H9 (cell line): ENCODE measurements around the gene DLG1. TPM values are rescaled to one million over a fixed set of nuclear protein-coding genes. Genes with fewer than 3 reads are reported as not detected.

Experiments
- DNase-seq: peaks from one replicate; pipeline ENCODE4 v3.0.0-alpha.2; 2017
- H2AFZ ChIP-seq: one replicate; pipeline ENCODE4 v1.6.1; 2013; ENCODE audit warnings: mild to moderate bottlenecking, low read length, control low read depth, moderate library complexity
- H2AK5ac ChIP-seq: 2 replicates; pipeline ENCODE4 v1.6.1; 2013; ENCODE audit warnings: low read length, control low read depth, mixed read lengths; ENCODE audit not compliant: insufficient read length
- H2BK120ac ChIP-seq: one replicate; pipeline ENCODE4 v1.6.1; 2013; ENCODE audit warnings: low read depth, mild to moderate bottlenecking, low read length, control low read depth, inconsistent platforms; ENCODE audit not compliant: poor library complexity, severe bottlenecking
- H2BK12ac ChIP-seq: 2 replicates; pipeline ENCODE4 v1.6.1; 2013; ENCODE audit warnings: low read length, control low read depth, mixed read lengths, low read depth; ENCODE audit not compliant: insufficient read length
- H2BK15ac ChIP-seq: 2 replicates; pipeline ENCODE4 v1.6.1; 2013; ENCODE audit warnings: low read depth, low read length, control low read depth
- H2BK20ac ChIP-seq: one replicate; pipeline ENCODE4 v1.6.1; 2013; ENCODE audit warnings: low read depth, mild to moderate bottlenecking, low read length, control low read depth, inconsistent platforms; ENCODE audit not compliant: poor library complexity, severe bottlenecking
- H2BK5ac ChIP-seq: 2 replicates; pipeline ENCODE4 v1.6.1; 2013; ENCODE audit warnings: low read length, control low read depth, mixed read lengths; ENCODE audit not compliant: insufficient read length
- H3K14ac ChIP-seq: 2 replicates; pipeline ENCODE4 v1.6.1; 2013; ENCODE audit warnings: low read length, control low read depth; ENCODE audit not compliant: insufficient read depth
- H3K18ac ChIP-seq: 2 replicates; pipeline ENCODE4 v1.6.1; 2013; ENCODE audit warnings: low read depth, mild to moderate bottlenecking, mixed read lengths, low read length, control low read depth; ENCODE audit not compliant: insufficient read length
- H3K23ac ChIP-seq: 2 replicates; pipeline ENCODE4 v1.6.1; 2013; ENCODE audit warnings: low read length, control low read depth, mixed read lengths, low read depth; ENCODE audit not compliant: insufficient read length
- H3K23me2 ChIP-seq: 2 replicates; pipeline ENCODE4 v1.6.1; 2013; ENCODE audit warnings: low read depth, mild to moderate bottlenecking, mixed read lengths, low read length, control low read depth; ENCODE audit not compliant: insufficient read length, poor library complexity, severe bottlenecking
- H3K27ac ChIP-seq: 2 replicates; pipeline ENCODE4 v1.5.1; 2013; ENCODE audit warnings: low read length, control low read depth, mixed read lengths, low read depth; ENCODE audit not compliant: insufficient read length
- H3K27me3 ChIP-seq: 2 replicates; pipeline ENCODE4 v1.6.1; 2013; ENCODE audit warnings: low read length, control low read depth, inconsistent platforms; ENCODE audit not compliant: insufficient read depth
- H3K4ac ChIP-seq: 2 replicates; pipeline ENCODE4 v1.6.1; 2013; ENCODE audit warnings: low read depth, mild to moderate bottlenecking, control low read depth, inconsistent platforms, low read length, moderate library complexity
- H3K4me1 ChIP-seq: 2 replicates; pipeline ENCODE4 v1.6.1; 2013; ENCODE audit warnings: low read length, control low read depth, inconsistent platforms; ENCODE audit not compliant: insufficient read depth
- H3K4me2 ChIP-seq: 2 replicates; pipeline ENCODE4 v1.6.1; 2013; ENCODE audit warnings: low read length, control low read depth, mixed read lengths; ENCODE audit not compliant: insufficient read length, insufficient read depth
- H3K56ac ChIP-seq: 2 replicates; pipeline ENCODE4 v1.6.1; 2013; ENCODE audit warnings: low read depth, mild to moderate bottlenecking, mixed read lengths, low read length, control low read depth; ENCODE audit not compliant: insufficient read length
- H3K79me1 ChIP-seq: 2 replicates; pipeline ENCODE4 v1.6.1; 2013; ENCODE audit warnings: low read depth, mild to moderate bottlenecking, moderate library complexity, low read length, control low read depth, inconsistent platforms; ENCODE audit not compliant: insufficient read depth, poor library complexity, severe bottlenecking
- H3K79me2 ChIP-seq: 2 replicates; pipeline ENCODE4 v1.6.1; 2013; ENCODE audit warnings: low read length, control low read depth, inconsistent platforms; ENCODE audit not compliant: insufficient read depth
- H3K9ac ChIP-seq: 2 replicates; pipeline ENCODE4 v1.6.1; 2013; ENCODE audit warnings: low read length, control low read depth, mixed read lengths; ENCODE audit not compliant: insufficient read length; ENCODE audit errors: extremely low read depth
- H3K9me3 ChIP-seq: one replicate; pipeline ENCODE4 v1.6.1; 2013; ENCODE audit warnings: low read depth, low read length, inconsistent platforms; ENCODE audit not compliant: control insufficient read depth
- H3T11ph ChIP-seq: one replicate; pipeline ENCODE4 v1.6.1; 2013; ENCODE audit warnings: mild to moderate bottlenecking, low read length, control low read depth, inconsistent platforms
- H4K20me1 ChIP-seq: one replicate; pipeline ENCODE4 v1.6.1; 2013; ENCODE audit not compliant: control insufficient read depth, insufficient read length, insufficient read depth
- H4K5ac ChIP-seq: 2 replicates; pipeline ENCODE4 v1.6.1; 2013; ENCODE audit warnings: low read depth, mild to moderate bottlenecking, mixed read lengths, low read length, control low read depth; ENCODE audit not compliant: insufficient read length
- H4K8ac ChIP-seq: replicated peaks from 2 replicates; pipeline ENCODE4 v1.6.1; 2013; ENCODE audit warnings: low read length, control low read depth, mixed read lengths, low read depth; ENCODE audit not compliant: insufficient read length
- H4K91ac ChIP-seq: 2 replicates; pipeline ENCODE4 v1.6.1; 2013; ENCODE audit warnings: low read depth, mild to moderate bottlenecking, moderate library complexity, mixed read lengths, low read length, control low read depth; ENCODE audit not compliant: insufficient read length
- H3K27ac Mint-ChIP-seq, 3 experiments: 2 replicates in 2 of 3; 3 replicates in 1 of 3; pipeline ENCODE4 v1.8.0; 2020 to 2021; ENCODE audit warnings: mixed read lengths in 3 of 3, mild to moderate bottlenecking in 1 of 3, moderate library complexity in 1 of 3
- H3K27me3 Mint-ChIP-seq: 2 replicates; pipeline ENCODE4 v1.8.0; 2021; ENCODE audit warnings: low read depth, mild to moderate bottlenecking, moderate library complexity, mixed read lengths
- H3K36me3 Mint-ChIP-seq, 3 experiments: 2 replicates in 2 of 3; 3 replicates in 1 of 3; pipeline ENCODE4 v1.8.0; 2020 to 2021; ENCODE audit warnings: low read depth in 3 of 3, mixed read lengths in 3 of 3; ENCODE audit not compliant: insufficient read depth in 1 of 3
- H3K4me1 Mint-ChIP-seq, 2 experiments: 2 replicates each; pipeline ENCODE4 v1.8.0; 2020; ENCODE audit warnings: mixed read lengths in 2 of 2
- H3K4me3 Mint-ChIP-seq, 2 experiments: 2 replicates in 1 of 2; 3 replicates in 1 of 2; pipeline ENCODE4 v1.8.0; 2020 to 2021; ENCODE audit warnings: mild to moderate bottlenecking in 2 of 2, mixed read lengths in 2 of 2, moderate library complexity in 1 of 2
- H3K9me3 Mint-ChIP-seq, 2 experiments: 2 replicates in 1 of 2; 3 replicates in 1 of 2; pipeline ENCODE4 v1.8.0; 2020; ENCODE audit warnings: mild to moderate bottlenecking in 2 of 2, mixed read lengths in 2 of 2, moderate library complexity in 1 of 2
- WGBS: extraction: QIAGEN DNeasy Blood & Tissue Kit; methylation state at CpG from one replicate; pipeline ENCODE4 v1.1.7; 2013; ENCODE audit warnings: missing lambda C conversion rate, low lambda C conversion rate, mixed read lengths; ENCODE audit not compliant: insufficient read length; ENCODE audit errors: extremely low coverage; 5-methylcytosine and 5-hydroxymethylcytosine counted together
- total RNA-seq: library from RNA; stranded (reverse); gene quantifications from 2 replicates; pipeline ENCODE4 v1.2.1, GENCODE V29; 2021
- TF ChIP-seq, protein P1 (sequence below): fragments of 200-600 bp; sonication (generic); conservative IDR thresholded peaks from 3 replicates; pipeline ENCODE4 v1.8.0; 2021; ENCODE audit warnings: antibody characterized with exemption, mild to moderate bottlenecking

Gene DLG1
- total RNA-seq, 1 experiment from 2014 or later = 84.1 TPM

DNA sequence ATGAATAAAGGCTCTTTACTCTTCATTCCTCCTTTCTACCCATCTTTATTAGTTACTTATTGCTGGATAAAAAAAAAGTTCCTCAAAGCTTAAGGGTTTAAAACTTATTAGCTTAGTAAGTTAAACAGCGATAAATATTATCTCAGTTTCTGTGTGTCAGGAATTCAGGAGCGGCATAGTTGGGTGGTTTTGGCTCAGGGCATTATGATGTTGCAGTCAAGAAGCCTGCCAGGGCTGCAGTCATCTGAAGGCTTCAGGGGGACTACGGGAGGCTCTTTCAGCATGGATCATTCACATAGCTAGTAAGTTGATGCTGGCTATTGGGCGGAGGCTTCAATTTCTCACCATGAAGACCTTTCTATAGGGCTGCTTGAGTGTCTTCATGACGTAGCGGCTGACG lies 1.9 kb upstream of the DLG1 start:
- Mint-ChIP-seq H3K36me3 (peaks cover 4 to 10% (median 5%) of the 10 kb centered on the region in 3 experiments; a peak in 6 of 7 replicates), H3K27ac (no peak overlapping the region), H3K9me3 (no peaks in the 10 kb centered on the region), H3K27me3 (peaks cover 9% of the 10 kb centered on the region), H3K4me1 (peaks cover 33 to 34% of the 10 kb centered on the region in 2 experiments), H3K4me3 (peak overlapping the region in 1 of 2 experiments; percentile 38; a peak in 2 of 5 replicates)
- H3K9ac ChIP-seq = no peak overlapping the region
- TF ChIP-seq, protein P1, sequence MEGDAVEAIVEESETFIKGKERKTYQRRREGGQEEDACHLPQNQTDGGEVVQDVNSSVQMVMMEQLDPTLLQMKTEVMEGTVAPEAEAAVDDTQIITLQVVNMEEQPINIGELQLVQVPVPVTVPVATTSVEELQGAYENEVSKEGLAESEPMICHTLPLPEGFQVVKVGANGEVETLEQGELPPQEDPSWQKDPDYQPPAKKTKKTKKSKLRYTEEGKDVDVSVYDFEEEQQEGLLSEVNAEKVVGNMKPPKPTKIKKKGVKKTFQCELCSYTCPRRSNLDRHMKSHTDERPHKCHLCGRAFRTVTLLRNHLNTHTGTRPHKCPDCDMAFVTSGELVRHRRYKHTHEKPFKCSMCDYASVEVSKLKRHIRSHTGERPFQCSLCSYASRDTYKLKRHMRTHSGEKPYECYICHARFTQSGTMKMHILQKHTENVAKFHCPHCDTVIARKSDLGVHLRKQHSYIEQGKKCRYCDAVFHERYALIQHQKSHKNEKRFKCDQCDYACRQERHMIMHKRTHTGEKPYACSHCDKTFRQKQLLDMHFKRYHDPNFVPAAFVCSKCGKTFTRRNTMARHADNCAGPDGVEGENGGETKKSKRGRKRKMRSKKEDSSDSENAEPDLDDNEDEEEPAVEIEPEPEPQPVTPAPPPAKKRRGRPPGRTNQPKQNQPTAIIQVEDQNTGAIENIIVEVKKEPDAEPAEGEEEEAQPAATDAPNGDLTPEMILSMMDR = no peak
- H2BK15ac ChIP-seq = no peak overlapping the region
- H4K5ac ChIP-seq = no peak overlapping the region
- no peak overlapping the region for H3K56ac ChIP-seq
- no peak overlapping the region for H2AFZ ChIP-seq
- no peak for DNase-seq
- H2BK20ac ChIP-seq = no peak overlapping the region
- no peak overlapping the region for H3K4ac ChIP-seq
- no peak overlapping the region for H2BK12ac ChIP-seq
- no peak overlapping the region for H3K18ac ChIP-seq
- H3K79me1 ChIP-seq = no peaks in the 10 kb centered on the region
- no CpG with 5 or more reads among the region's 7 CpGs for WGBS
- H3K4me2 ChIP-seq = no peak overlapping the region
- H3K4me1 ChIP-seq = no peaks in the 10 kb centered on the region
- H3K79me2 ChIP-seq = peaks cover 3% of the 10 kb centered on the region; the same call in 1 of the 2 replicates
- H2BK5ac ChIP-seq = no peak overlapping the region
- no peaks in the 10 kb centered on the region for H3K9me3 ChIP-seq
- H4K8ac ChIP-seq = no peak overlapping the region
- H3K23ac ChIP-seq = no peak overlapping the region
- H3K27ac ChIP-seq = no peak overlapping the region
- H3K23me2 ChIP-seq = peaks cover 12% of the 10 kb centered on the region
- H4K91ac ChIP-seq = no peak overlapping the region
- H3T11ph ChIP-seq = no peak overlapping the region
- no peak overlapping the region for H3K14ac ChIP-seq
- no peaks in the 10 kb centered on the region for H4K20me1 ChIP-seq
- H3K27me3 ChIP-seq = no peaks in the 10 kb centered on the region
- no peak overlapping the region for H2AK5ac ChIP-seq
- no peak overlapping the region for H2BK120ac ChIP-seq
